GM19035 (cell line): ENCODE results near the gene TBC1D22A.
"Not testable (repeated sequence)": the region's sequence is repeated elsewhere in the genome, so short reads cannot be mapped to it uniquely, and the experiment has no call there.

Experiments
- ATAC-seq: cut with Tn5 transposase; IDR thresholded peaks from one replicate; pipeline ENCODE4 v1.9.1; 2021; ENCODE audit not compliant: unreplicated experiment

Gene TBC1D22A

GRCh38 chr22:46966846-46967245 is 204.4 kb downstream of the TBC1D22A start:
- no peak for ATAC-seq

GRCh38 chr22:46967445-46968358 is 205.3 kb downstream of the TBC1D22A start:
- ATAC-seq = no peak

GRCh38 chr22:46968359-46968740 is 205.9 kb downstream of the TBC1D22A start:
- no peak for ATAC-seq

- no peak for ATAC-seq
Observed at GRCh38 chr22:46968848-46969247, 206.4 kb downstream of the TBC1D22A start.

- peak; percentile 89 for ATAC-seq
Observed at GRCh38 chr22:46969491-46969890, 207.0 kb downstream of the TBC1D22A start.

GRCh38 chr22:46969961-46970360 is 207.5 kb downstream of the TBC1D22A start:
- peak; percentile 22 for ATAC-seq

GRCh38 chr22:46970411-46971098 is 208.1 kb downstream of the TBC1D22A start:
- no peak for ATAC-seq

GRCh38 chr22:46971099-46971763 is 208.8 kb downstream of the TBC1D22A start:
- no peak for ATAC-seq

GRCh38 chr22:46971764-46972125 is 209.3 kb downstream of the TBC1D22A start:
- ATAC-seq = no peak

GRCh38 chr22:46972256-46972655 is 209.8 kb downstream of the TBC1D22A start:
- no peak for ATAC-seq

GRCh38 chr22:46972901-46973831 is 210.7 kb downstream of the TBC1D22A start:
- ATAC-seq = no peak

- ATAC-seq = no peak
Observed at GRCh38 chr22:46974077-46974476, 211.6 kb downstream of the TBC1D22A start.

GRCh38 chr22:46974631-46975585 is 212.5 kb downstream of the TBC1D22A start:
- no peak for ATAC-seq

GRCh38 chr22:46976143-46976542 is 213.7 kb downstream of the TBC1D22A start:
- ATAC-seq = no peak

GRCh38 chr22:46976598-46976997 is 214.1 kb downstream of the TBC1D22A start:
- no peak for ATAC-seq

GRCh38 chr22:46977656-46978343 is 215.3 kb downstream of the TBC1D22A start:
- ATAC-seq = no peak

GRCh38 chr22:46978668-46979067 is 216.2 kb downstream of the TBC1D22A start:
- not testable (repeated sequence) for ATAC-seq

- ATAC-seq = no peak
Observed at GRCh38 chr22:46979506-46979905, 217.1 kb downstream of the TBC1D22A start.

GRCh38 chr22:46980392-46980791 is 217.9 kb downstream of the TBC1D22A start:
- no peak for ATAC-seq
